Ovary (tissue), 9 donors: ENCODE data around the gene PEX6. TPM values are rescaled to one million over a fixed set of nuclear protein-coding genes. Genes with fewer than 3 reads are reported as not detected.

Source experiments
- DNase-seq, 5 donors: peaks; one replicate each; pipeline ENCODE4 v3.0.0-alpha.2; 2019 to 2020
- H3K27ac ChIP-seq, 2 donors: fragments of 200-600 bp; one replicate each; pipeline versions ENCODE4 v1.5.1 to v1.8.0; 2019 to 2022
- H3K27me3 ChIP-seq: fragments of 200-600 bp; one replicate; pipeline ENCODE4 v1.8.0; 2022
- H3K36me3 ChIP-seq: fragments of 200-600 bp; sonication (generic); one replicate; pipeline ENCODE4 v1.5.1; 2019
- H3K4me1 ChIP-seq: one replicate; pipeline ENCODE4 v1.8.1; 2013; ENCODE audit warnings: mild to moderate bottlenecking, moderate library complexity; ENCODE audit not compliant: insufficient read depth
- H3K4me3 ChIP-seq: fragments of 200-600 bp; sonication (generic); one replicate; pipeline ENCODE4 v1.5.1; 2017
- H3K9me3 ChIP-seq, 2 donors: fragments of 200-600 bp in 1 of 2; sonication (generic) in 1 of 2; one replicate each; pipeline versions ENCODE4 v1.5.1 to v1.8.1; 2013 to 2019; ENCODE audit warnings: mild to moderate bottlenecking in 1 of 2, moderate library complexity in 1 of 2
- EP300 ChIP-seq: sonication (generic); formaldehyde crosslinking; IDR thresholded peaks from one replicate; pipeline ENCODE4 v1.6.1; 2017; ENCODE audit warnings: antibody characterized with exemption
- POLR2A ChIP-seq: fragments of 450-650 bp; IDR thresholded peaks from one replicate; pipeline ENCODE4 v1.6.1; 2017; ENCODE audit warnings: antibody characterized with exemption, mild to moderate bottlenecking, moderate library complexity
- WGBS, 3 donors: extraction: QIAGEN DNeasy Blood & Tissue Kit in 1 of 3; methylation state at CpG; one replicate each; pipeline versions ENCODE4 v1.1.5 to v1.1.7; 2013 to 2017; 5-methylcytosine and 5-hydroxymethylcytosine counted together
- intact Hi-C, 4 donors: fragments of 100-400 bp; cut with DNase I; formaldehyde crosslinking; loops; one replicate each; pipeline versions ENCODE4 v1.11.0 to v1.15.1; 2022 to 2023
- polyA plus RNA-seq, 2 donors: library from polyadenylated mRNA; stranded (reverse); fragments of 200-250 nt in 1 of 2; fragments of 350-450 nt in 1 of 2; fragmentation: Illumina TruSeq in 1 of 2; extraction: RNeasy Lipid Tissue Mini Kit (QIAGEN cat#74804) in 1 of 2; gene quantifications; one replicate each; pipeline ENCODE4 v1.2.3, GENCODE V29; 2013 to 2014
- total RNA-seq, 7 donors: library from RNA; depleted of rRNA in 2 of 7; stranded (reverse); fragments of >200 nt in 2 of 7; fragmentation: NEBNext Ultra II Directional in 3 of 7; extraction: Animal tissue kit (Norgen Biotek cat#: 25700) in 3 of 7; gene quantifications; one replicate each; pipeline versions ENCODE4 v1.1.0 to v1.2.4, GENCODE V29; 2016 to 2023
- TF ChIP-seq, protein P1 (sequence below), 3 donors: fragments of 450-650 bp in 2 of 3; fragments of 200-600 bp in 1 of 3; IDR thresholded peaks; one replicate each; pipeline versions ENCODE4 v1.5.1 to v1.8.0; 2016 to 2022; ENCODE audit warnings: antibody characterized with exemption in 3 of 3, mild to moderate bottlenecking in 1 of 3
- donor health status: DM: no; HTN: no; CAD: no; lungs with moderate emphysema.
- donor health status: DM: no; HTN: no; CAD: no.
- donor health status: Bipolar disorder and iron deficiency.
- donor health status: DM: yes; HTN: yes; CAD: no.
- donor health status: DM: no; HTN: no; CAD: no.
- donor health status: DM: yes; HTN: yes; CAD: no.

PEX6 gene
- total and polyA plus RNA-seq, 9 donors, result 8.8 to 41.0 (median 29.8) TPM

DNA sequence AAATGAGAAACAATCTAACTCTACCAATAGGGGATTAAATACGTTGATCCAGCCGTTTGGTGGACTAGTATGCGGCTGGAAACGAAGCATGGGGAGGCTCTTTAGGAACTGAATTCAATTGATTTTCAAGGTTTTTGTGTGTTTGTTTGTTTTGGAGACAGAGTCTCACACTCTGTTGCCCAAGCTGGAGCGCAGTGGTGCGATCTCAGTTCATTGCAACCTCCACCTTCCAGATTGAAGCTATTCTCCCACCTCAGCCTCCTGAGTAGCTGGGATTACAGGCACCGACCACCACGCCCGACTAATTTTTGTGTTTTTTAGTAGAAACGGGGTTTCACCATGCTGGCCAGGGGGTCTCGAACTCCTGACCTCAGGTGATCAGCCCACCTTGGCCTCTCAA is 42.6 kb downstream of the PEX6 start:
- Histone ChIP-seq H3K4me3 (no peak overlapping the region), H3K36me3 (no peaks in the 10 kb centered on the region), H3K27me3 (no peaks in the 10 kb centered on the region), H3K4me1 (no peaks in the 10 kb centered on the region), H3K9me3 (no peaks in the 10 kb centered on the region), H3K27ac (no peak overlapping the region)
- TF ChIP-seq, protein P1, sequence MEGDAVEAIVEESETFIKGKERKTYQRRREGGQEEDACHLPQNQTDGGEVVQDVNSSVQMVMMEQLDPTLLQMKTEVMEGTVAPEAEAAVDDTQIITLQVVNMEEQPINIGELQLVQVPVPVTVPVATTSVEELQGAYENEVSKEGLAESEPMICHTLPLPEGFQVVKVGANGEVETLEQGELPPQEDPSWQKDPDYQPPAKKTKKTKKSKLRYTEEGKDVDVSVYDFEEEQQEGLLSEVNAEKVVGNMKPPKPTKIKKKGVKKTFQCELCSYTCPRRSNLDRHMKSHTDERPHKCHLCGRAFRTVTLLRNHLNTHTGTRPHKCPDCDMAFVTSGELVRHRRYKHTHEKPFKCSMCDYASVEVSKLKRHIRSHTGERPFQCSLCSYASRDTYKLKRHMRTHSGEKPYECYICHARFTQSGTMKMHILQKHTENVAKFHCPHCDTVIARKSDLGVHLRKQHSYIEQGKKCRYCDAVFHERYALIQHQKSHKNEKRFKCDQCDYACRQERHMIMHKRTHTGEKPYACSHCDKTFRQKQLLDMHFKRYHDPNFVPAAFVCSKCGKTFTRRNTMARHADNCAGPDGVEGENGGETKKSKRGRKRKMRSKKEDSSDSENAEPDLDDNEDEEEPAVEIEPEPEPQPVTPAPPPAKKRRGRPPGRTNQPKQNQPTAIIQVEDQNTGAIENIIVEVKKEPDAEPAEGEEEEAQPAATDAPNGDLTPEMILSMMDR (IDR thresholded peaks at IDR 0.05), result no peak
- TF ChIP-seq EP300, result no peak
- TF ChIP-seq POLR2A, result no peak
- 90 to 94% (median 91%) methylated on average over 11 of the region's 11 CpGs for WGBS, 3 donors
- no peak for DNase-seq
- intact Hi-C loops, result no loop called here

DNA sequence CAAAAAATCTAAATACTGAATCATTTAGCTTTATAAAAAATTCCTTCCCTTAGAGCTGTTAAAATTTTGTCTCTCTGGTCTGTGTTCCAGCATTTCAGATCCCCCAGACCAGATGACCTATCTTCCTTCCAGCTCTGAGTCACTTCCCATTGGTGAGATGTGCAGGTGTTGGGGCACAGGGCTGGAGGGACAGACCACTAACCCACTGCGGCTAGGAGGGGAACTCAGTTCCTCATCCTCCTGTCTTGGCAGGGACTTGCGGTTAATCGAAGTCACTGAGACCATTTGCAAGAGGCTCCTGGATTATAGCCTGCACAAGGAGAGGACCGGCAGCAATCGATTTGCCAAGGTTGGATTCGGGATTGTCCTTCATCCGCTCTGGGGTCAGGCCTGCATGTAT is 43.7 kb downstream of the PEX6 start:
- no peak for DNase-seq
- H3K36me3 ChIP-seq, result no peaks in the 10 kb centered on the region
- intact Hi-C loops, result no loop called here
- peaks cover 7% of the 10 kb centered on the region for H3K4me1 ChIP-seq
- no peaks in the 10 kb centered on the region for H3K27me3 ChIP-seq
- H3K4me3 ChIP-seq, result no peak overlapping the region
- 90 to 94% (median 91%) methylated on average over 7 of the region's 7 CpGs for WGBS, 3 donors
- no peaks in the 10 kb centered on the region for H3K9me3 ChIP-seq
- H3K27ac ChIP-seq, result no peak overlapping the region
- no peak for TF ChIP-seq EP300
- TF ChIP-seq, protein P1 (IDR thresholded peaks at IDR 0.05), result no peak
- no peak for TF ChIP-seq POLR2A

DNA sequence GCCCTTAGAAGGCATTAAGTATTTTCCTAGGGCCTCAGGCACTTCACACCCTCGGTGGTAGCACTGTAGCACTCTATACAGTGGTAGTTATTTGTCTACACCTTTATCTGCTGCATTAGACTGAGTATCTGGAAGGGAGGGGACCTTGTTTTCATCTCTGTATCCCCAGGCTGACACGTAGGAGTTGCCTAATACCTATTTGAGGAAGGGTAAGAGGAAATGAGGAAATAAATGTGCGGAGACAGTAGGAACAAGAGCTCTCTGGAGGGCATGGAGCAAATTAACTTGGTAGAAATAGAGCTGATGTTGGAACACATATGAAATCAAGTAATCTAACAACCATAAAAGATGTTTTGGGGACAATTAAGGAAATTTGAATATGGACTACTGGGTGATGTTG is 45.8 kb downstream of the PEX6 start:
- no peak overlapping the region for H3K27ac ChIP-seq
- no peaks in the 10 kb centered on the region for H3K27me3 ChIP-seq
- TF ChIP-seq EP300 (no peak), POLR2A (no peak)
- TF ChIP-seq, protein P1 (IDR thresholded peaks at IDR 0.05), result no peak
- WGBS, 3 donors, result 57 to 72% (median 64%) methylated on average over 3 of the region's 3 CpGs
- H3K9me3 ChIP-seq, result no peaks in the 10 kb centered on the region
- intact Hi-C loops, result no loop called here
- H3K4me1 ChIP-seq, result peaks cover 9% of the 10 kb centered on the region
- H3K4me3 ChIP-seq, result no peak overlapping the region
- no peak for DNase-seq
- H3K36me3 ChIP-seq, result no peaks in the 10 kb centered on the region

DNA sequence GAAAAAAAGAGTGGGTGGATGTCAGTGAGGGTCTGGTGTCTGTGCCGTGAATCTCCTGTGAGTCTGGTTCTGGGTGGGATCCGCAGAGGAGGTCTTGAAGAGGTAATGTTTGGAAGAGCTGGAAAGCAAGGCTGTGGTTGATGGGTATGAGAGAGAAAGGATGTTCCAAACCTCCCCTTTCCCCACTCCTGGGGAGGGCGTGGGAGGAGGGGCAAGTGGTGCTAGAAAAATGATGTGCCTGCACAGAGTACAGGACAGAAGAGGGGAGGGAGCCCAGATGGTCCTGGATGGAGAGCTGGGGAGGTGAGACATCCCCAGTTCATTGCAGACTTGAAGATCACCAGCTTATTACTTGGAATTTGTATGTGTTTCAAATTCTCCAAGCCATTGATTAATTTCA is 46.6 kb downstream of the PEX6 start:
- Histone ChIP-seq H3K36me3 (no peaks in the 10 kb centered on the region), H3K4me1 (peaks cover 9% of the 10 kb centered on the region), H3K9me3 (no peaks in the 10 kb centered on the region), H3K27me3 (no peaks in the 10 kb centered on the region), H3K27ac (no peak overlapping the region), H3K4me3 (no peak overlapping the region)
- 84 to 92% (median 87%) methylated on average over 3 of the region's 3 CpGs for WGBS, 3 donors
- no peak for DNase-seq
- intact Hi-C loops, result no loop called here
- no peak for TF ChIP-seq POLR2A
- TF ChIP-seq, protein P1 (IDR thresholded peaks at IDR 0.05), result no peak
- TF ChIP-seq EP300, result no peak
